Stimulated activated CD4-positive, alpha-beta T cell treated with anti-CD3 and anti-CD28 coated beads, Interleukin-4, amount 100 ng/mL, for 24 hours (primary cell): Measurements from ENCODE around the gene SNX8.

Experiments used
- DNase-seq: peaks from one replicate; pipeline ENCODE4 v3.0.0-alpha.2; 2020

SNX8 gene

DNA sequence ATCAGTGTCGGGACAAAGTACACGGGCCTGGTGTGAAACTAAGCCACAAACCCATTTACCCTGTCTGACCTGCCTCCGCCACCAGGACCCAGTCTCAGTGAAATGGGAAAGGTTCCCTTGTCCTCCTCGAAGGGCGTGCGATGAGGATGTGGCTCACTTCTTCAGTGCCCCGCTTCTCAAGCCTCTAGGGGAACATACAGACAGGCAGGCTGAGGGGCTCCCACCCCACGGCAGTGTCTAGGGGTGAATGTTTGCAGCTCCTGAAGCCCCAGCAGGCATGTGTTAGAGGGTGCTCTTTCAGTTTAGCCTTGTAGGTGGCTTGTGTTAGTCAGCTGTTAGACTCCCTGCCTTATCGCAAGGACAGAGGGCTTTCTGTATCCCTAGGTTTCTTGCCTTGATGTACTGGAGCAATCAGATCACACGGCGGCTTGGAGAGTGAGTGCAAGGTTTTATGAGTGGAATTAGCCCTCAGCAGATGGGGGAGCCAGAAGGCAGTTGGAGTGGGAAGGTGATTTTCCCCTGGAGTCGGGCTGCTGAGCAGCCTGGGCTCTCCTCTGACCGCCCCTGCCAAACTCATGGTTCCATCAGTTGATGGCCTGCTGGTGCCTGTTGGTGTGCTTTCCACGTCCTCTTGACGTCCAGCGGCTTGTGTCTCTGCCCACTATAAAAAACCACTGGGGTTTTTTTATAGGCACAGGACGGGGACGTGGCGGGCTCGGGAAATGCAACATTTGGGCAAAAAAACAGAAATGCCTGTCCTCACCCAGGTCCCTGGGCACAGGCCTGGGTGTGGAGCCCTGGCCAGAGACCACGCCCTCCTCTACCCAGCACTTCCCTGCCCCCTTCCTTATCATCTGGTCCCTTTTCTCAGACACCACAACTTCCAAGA, 71.5 kb downstream of the SNX8 start:
- peak; percentile 9 for DNase-seq

DNA sequence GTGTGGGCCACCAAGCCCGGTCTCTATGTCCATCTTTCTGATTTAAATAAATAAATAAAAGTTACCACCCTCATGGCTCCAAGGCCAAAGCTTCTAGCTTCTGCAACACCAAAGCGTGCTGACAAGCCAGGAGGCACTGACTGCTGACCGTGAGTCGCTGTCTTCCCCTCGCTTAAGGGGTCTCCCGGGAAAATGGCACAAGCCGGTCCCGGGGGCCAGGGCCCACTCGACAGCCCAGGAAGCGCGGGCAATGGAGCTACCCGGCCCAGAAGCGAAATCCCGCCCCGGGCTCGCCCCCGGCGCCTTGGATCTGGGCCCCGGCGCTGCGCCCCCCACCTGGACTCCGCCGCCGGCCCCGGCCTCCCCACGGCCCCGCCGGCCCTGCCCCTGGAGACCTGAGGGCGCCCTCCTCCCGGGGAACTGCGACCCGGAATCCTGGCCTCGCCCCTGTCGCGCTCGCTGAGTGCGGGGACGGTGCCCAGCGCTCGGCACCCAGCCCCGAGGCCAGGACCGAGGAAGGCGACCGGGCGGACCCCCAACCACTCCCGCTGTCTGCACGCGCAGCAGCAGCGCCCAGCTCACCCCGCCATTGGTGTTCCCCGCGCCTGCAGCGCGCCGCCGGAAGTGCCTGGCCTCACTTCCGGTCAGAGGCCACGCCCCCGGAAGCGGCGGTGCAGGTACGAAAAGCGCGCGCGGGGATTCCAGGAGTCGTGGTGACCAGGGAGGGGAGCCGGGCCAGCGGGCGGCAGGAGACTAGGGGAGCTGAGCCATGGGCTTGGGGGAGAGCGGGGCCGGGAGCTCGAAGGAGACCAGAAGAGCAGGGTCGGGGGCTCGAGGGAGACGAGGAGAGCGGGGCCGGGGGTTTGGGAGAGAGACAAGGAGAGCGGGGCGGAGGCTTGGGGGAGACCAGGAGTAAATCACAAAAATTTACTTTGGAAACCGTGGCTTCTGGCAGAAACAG, 72.4 kb downstream of the SNX8 start, which contains the start of the genes MRM2 and NUDT1:
MRM2 (minus strand) TSS at position 626 of the 961 bp plus-strand sequence; CDS start at position 590, 36 bp downstream.
NUDT1 (plus strand) TSS at position 647 of the 961 bp plus-strand sequence. CDS start 2,349 bp downstream, outside the sequence.
- peak; percentile 78 for DNase-seq

DNA sequence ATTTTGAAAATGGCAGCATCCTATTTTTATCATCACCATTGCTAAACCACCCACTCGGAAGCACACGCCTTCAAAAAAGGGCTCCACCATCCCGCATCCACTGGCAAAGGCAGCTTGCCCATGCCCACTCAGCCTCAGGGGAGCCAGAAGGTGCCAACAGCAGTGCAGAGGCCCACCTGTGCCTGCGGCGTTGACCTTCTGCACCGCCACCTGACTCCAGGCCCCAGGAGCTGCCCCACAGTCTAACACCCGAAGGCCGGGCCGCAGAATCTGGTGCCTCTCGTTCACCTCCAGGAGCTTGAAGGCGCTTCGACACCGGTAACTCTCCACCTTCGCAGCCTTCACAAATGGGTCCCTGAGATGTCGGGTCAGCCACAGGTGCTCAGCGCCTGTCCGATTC, 75.0 kb downstream of the SNX8 start:
- no peak for DNase-seq

DNA sequence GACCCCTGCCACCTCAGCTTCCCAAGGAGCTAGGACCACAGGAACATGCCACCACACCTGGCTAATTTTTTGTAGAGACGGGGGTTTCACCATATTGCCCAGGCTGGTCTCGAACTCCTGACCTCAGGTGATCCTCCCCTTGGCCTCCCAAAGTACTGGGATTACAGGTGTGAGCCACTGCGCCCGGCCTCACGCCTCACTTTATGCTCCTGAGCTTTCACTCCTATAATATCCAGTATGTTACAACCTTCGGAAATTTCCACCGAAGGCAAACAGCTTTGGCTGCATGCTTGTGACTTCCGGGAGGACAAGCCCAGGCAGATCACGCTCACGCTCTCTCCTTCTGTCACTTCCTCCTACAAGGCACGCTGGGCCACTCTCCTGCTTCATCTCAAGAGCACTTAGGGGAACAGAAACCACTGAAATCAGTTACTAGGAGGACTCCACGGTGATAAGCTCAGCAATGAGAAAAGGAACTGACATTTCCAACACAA, 77.1 kb downstream of the SNX8 start:
- DNase-seq: no peak

DNA sequence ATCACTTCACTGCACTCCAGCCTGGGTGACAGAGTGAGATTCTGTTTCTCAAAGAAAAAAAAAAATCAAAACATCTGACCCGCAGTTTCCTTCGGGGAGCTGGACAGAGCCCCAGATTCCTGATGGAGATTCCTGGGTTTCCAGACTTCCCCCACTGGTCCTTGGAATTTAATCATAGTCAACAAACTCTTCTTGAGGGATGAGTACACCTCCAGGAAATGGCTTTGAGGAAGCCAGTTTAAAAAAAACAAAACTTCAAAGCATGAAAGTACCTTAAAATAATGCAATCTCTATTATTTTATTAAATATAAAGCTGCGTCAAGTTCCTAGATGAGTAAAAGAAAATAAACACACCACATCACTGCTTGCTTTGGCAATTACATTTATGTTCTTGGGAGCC, 80.3 kb downstream of the SNX8 start:
- no peak for DNase-seq

DNA sequence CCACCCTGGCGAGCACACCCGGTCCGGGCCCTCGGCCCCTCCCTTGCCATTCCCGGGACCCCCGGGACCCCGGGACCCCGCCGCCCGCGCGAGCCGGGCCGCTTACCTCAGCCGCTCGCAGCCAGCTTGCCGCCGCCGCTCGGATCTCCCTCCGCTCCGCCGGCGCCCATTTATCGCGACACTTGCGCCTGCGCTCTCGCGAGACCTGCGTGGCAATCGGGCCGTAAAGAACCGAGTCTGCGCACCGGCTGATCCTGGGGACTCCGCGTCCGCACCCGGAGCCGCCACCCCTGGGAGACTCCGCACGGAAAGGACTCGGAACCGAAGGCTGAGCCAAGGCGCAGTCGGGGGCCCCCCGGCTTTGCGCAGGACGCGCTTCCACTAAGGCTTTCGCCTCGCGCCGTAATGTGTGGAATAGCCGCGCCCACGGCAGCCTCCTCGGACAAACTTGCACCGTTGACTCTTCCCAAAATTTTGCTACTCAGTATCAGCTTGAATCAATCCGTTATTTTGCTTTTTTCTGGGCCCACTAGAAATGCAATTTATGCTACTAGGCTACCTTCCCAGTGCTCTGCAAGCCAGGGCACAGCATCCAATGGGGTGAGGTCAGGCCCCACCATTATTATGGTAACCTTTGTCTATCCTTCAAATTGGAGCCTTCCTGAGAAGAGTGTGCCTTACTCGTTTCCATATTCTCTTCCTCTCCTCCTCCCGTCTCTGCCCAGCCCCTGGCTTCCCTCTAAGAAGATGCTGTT, 81.3 kb downstream of the SNX8 start, which contains the start of gene MAD1L1:
MAD1L1 (minus strand) TSS at position 180 of the 755 bp plus-strand sequence. CDS start 2,812 bp downstream, outside the sequence.
- peak; percentile 88 for DNase-seq

DNA sequence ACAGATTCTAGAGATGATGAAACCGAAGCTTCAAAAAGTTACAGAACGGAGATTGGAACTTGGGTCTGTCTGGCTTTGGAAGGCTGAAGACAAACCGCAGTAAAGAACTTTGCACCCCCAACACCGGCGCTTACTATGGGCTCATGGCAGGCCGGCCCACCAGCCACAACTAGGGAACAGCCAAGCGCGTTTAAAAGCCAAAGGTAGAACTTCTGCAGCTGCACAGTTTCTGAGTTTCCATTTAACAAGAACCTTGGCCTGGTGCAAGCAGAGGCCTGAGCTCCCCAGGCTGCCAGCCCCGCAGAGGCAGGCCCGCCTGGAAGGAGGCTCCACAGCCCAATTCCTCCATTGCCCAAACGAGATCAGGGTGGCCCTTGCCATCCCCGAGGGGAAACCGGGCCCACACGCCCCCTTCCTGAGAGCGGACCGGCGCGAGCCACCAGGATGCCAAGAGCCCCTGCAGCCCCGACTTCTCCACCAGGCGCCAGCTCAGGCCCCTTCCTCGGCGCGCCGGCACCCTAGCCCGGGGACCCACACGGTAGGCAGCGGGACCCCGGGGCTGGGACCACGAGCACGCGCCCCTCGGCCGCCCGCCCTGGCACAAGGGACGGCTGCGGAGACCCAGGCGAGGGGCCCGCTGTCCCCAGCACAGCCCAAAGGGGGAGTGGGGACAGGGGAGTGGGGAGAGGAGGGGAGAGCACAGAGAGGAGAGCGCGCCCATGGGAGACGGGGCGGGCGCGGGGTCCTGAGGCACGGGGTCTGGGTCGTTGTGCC, 82.1 kb downstream of the SNX8 start:
- DNase-seq: peak; percentile 15

DNA sequence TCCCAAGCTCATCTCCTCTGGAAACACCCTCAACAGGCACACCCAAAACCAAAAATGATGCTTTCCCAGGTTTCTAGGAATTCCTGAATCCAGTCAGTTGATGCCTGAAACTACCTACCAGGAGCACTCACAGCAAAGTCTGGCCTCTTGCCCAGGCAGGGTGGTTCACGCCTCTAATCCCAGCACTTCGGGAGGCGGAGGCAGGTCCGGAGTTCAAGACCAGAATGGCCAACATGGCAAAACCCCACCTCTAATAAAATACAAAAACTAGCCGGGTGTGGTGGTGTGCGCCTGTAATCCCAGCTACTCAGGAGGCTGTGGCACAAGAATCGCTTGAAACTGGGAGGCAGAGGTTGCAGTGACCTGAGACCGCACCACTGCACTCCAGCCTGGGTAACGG, 83.4 kb downstream of the SNX8 start:
- no peak for DNase-seq

DNA sequence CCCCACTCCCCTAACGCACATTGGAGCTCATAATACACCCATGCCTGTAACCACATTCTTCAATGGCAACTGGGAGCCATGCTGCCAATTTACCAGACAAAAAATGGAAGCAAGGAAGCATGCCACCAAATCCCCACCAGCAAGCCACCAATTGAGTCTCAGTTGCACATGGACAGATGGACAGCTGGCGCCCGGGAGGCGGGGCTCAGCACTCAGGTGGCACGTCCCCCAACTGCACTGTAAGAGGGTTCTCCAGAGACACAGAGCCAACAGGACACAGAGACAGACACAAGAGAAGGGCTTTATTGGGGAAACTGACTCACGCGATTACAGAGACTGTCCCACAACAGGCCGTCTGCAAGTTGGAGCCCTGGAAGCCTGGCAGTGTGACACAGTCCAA, 84.0 kb downstream of the SNX8 start:
- DNase-seq: no peak

DNA sequence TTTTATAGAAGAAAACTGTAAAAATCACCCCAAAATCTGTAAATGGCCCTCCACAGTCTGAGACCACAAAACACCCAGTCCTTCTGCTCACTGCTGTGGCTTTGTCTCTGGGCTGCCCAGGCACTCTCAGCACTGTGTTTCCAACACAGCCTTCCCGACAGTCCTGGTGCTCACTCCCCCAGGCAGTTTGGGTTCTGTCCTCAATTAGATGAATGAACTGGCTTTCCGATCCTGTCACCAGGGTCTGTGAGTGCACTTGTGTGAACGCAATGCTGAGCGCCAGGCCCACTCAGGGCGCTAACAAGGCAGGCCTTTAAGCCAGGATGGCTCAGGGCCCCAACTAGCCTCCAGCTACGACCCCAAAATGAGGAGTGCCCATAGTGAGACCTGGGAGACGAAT, 84.8 kb downstream of the SNX8 start:
- no peak for DNase-seq

DNA sequence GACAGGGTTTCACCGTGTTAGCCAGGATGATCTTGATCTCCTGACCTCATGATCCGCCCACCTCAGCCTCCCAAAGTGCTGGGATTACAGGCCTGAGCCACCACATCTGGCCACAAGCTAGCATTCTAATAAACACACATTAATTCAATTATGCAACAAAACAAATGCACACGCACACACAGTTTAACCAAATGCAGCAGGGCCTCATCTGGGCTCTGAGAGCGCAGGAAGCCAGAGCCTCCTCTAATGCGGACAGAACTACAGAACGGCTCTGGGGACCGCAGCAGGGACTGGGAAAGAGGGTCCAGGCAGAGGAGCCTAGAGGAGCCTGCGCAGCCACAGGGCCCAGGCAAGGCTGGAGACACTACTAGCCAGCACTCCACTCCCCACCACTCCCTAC, 85.3 kb downstream of the SNX8 start:
- DNase-seq: no peak

DNA sequence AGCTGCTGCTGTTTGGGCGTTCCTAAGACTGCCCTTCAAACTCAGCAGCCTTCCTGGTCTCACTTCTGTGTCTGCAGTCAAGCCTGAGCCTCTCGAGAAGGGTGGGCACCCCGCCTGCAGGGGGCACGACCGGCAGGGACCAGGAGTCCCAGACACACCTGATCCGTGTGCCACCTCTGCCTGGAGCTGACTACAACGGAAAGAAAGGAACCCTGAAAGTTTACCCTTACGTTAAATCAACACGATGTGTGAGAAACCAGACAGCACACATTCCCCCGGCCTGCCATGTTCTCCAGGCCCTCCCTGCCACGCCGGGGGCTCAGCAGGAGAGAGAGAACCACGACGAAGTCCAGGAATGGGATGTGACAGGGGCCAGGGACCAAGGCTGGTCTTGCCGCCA, 86.5 kb downstream of the SNX8 start:
- no peak for DNase-seq

DNA sequence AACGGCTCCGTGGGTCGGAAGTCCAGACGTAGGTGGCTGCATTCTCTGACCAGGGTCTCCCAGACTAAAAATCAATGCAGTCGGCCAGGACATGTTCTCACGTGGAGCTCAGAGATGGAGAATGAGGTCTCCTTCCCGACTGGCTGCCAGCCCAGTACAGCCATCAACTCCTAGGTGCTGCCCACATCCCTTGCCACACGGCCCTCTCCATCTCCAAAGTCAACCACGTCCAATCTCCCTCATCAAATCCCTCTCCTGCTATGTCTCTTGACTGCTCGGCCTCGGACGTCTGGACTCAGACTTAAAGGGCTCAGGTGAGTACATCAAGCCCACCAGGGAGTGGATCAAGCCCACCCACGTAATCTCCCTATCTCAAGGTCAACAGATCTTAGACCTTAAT, 88.4 kb downstream of the SNX8 start:
- no peak for DNase-seq

DNA sequence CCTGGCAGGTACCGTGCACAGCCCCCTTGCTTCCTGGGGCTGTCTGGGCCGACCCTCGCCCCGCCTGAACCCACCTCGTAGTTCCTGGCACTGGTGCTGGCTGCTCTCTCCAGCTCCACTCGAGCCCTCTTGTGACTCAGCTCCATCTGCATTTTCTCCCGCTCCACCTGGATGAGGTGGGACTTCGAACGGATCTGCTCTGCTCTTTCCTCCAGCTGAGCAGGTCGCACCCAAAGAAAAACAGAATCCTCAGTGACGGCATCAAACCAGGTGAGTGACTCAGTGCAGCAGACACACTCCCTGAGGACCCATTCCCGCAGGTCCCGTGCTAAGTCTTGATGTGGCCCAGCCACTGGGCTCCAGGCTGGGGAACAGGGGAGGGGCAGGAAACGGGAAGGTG, 88.9 kb downstream of the SNX8 start:
- no peak for DNase-seq

DNA sequence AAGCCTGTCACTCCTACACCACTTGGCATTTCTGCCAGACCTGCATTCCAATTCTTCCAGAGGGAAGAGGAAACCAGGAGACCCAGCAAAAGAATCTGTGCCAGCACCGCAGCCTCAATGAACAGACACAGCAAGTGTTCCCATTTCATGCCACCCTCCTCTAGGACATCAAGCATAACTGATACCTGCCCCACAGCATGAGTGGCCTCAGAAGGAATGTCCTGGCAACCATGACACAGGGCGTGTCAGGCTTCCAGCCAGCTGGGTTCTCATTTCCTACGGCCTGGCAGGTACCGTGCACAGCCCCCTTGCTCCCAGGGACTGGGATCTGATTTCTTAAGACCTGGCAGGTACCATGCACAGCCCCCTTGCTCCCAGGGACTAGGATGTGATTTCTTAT, 89.3 kb downstream of the SNX8 start:
- DNase-seq: no peak

DNA sequence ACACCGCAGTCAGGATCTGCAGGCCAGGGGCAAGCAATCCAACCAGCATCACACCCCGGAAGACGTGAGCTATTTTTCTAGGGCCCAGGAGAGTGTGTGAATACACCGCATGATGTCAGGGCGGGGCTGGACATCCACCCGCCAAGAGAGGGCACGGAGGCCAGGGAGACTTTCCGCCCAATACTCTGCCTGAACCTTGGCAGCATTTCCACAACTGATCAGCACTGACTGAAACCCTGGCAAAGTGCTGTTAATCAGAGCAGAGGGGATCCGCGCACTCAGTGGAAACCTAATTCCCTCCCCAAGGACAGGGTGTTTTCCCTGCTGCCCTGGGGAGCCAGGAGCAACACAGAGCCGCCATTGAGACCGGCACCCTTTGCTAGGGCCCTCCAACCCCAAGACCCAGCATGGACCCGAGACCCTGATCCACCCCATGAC, 89.7 kb downstream of the SNX8 start:
- no peak for DNase-seq

DNA sequence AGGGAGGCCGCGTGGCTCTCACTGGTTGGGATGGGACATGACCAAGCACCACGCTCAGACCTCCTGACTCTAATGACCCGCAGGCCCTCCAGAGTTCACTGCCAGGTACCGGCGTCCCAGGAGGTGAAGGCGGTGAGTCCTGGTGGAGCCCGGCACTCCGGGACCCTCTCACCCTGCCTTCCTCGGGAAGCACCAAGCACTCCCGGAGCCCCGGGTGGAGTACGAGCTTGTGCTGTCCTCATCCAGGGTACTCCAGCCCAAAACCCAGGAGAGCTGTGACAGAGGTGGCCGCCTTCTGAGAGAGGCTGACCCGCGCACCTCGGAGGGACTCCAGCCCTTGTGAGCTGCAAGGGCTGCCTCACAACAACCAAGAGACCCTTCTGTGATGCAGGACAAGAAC, 90.9 kb downstream of the SNX8 start:
- DNase-seq: no peak

DNA sequence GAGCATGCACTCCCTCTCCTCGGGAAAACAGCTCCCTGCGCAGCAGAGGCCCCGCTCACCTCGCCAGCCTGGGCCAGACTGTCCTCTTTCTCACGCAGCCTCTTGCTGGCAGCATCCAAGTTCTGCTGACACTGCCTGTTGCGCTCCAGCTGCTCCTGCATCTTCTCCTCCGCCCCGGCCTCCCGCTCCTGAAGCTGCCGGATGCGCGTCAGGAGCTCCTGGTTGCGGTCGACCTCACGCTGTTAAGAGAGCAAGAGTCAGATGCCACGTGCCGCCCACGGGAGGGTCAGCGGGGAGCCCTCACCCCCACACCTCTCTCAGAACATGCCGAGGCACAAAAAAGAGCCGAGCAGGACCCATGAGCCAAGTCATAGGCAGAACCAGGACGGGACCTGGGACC, 91.7 kb downstream of the SNX8 start:
- DNase-seq: no peak

DNA sequence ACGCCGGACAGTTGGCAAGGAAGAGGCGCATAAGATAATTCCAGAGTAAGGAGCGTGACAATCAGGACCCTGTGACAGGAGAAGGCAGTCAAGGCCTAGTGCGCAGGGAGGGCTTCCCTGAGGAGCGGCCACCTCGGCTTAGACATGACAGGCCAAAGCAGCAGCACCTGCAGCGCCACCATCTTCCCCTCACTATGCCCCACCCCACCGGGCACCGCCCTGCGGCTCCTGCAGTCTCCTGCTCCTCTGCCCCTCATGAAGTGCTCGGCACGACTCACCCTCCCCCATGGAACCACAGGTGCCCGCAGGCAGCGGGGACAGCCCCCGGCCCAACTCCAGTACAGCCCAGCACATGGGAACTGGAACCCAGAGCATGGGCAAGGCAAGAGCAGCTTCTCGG, 93.3 kb downstream of the SNX8 start:
- no peak for DNase-seq

DNA sequence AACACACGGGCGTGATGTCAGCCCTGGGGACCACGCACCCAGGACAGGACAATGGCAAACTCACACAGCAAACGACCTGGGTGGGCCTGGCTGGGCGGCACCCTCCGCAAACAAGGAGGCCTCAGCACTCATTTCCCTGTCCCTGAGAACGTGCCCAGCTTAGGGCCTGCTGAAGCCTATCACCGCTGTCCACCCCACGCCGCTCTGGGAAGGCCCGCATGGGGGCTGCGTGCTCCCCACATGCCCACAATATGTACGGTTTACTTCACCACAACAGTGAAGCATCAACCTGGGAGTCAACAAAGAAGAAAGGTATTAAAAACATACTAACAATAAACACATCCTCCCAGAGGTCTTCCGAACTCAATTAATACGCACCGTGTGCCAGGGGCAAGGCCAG, 93.7 kb downstream of the SNX8 start:
- no peak for DNase-seq

DNA sequence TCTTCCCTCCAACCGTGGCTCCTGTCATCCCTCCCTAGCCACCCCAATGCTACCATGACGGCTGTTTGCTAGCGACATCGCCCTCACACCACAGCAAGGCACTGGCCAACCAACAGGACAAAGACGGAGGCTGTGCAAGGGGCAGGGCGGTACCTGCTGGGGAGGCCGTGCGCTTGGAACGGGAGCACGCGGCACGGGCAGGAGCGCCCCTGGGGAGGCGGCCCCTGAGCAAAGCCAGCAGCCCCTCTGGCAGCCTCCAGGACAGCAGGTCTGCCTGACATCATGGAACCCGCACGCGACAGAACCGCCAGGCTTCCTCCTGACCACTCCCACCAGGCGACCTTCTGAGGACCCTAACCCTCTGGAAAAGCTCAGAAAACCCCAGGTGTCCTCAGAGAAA, 94.2 kb downstream of the SNX8 start:
- no peak for DNase-seq

DNA sequence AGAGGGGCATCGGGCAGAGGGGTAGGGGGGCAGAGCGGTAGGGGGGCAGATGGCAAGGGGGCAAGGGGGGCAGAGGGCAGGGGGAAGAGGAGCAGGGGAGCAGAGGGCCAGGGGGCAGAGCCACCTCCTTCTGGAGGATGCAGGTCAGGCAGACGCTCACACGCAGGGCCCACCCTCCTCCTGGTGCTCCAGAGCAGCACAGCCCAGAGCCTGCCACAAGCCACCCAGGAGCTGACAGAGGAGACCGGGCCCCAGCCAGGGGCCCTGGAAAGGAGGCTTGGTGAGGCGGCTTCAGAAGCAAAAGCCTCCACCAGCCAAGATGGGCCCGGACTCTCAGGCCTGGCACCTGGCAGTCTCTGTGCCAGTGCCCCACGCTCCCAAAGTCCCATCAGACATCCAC, 94.6 kb downstream of the SNX8 start:
- DNase-seq: no peak
